ENCODE measurements around the gene TAF1B.

TAF1B gene

DNA sequence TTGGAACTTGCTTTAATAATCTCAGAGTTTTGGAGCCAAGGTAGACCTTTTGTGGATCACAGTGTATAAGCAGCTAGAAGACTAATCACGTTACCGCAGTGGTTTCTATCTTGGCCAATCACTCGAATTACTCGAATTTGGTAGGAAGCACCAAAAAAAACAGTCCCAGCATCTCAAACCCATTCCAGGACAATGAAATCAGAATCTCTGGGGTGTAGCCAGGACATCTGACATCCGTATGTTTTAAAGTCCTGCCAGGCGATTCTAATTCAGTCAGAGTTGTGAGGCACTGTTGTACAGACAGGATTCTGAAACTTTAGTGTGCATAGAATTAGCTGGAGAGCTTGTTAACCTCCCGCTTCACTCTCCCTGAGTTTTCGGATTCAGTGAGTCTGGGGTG is 139.0 kb downstream of the TAF1B start:
- no peak for FAIRE-seq

DNA sequence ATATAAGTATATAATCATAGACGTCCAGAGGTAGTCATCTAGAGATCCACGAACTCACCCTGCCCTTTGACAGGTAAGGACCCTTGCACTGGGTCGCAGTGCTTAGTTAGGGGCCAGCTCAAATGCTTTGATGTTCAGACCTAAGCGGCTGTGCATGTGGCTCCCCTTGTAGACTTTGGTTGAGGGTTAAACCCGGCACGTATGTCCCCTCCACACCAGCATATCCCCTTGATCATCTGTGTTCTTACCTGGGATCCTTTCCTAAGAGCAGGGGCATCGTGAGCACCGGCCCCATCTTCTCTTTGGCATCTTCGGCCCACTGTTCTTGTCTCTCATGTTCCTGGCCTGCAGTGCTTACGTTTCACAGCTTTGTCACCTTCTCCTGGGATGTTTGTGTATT is 139.6 kb downstream of the TAF1B start:
- no peak for FAIRE-seq
- no peak for DNase-seq (ENCODE audit: insufficient read length, low spot score)

More for the DNA sequence above, 139.0 kb downstream of the TAF1B start:
- DNase-seq (ENCODE audit: insufficient read length, low spot score) = no peak

DNA sequence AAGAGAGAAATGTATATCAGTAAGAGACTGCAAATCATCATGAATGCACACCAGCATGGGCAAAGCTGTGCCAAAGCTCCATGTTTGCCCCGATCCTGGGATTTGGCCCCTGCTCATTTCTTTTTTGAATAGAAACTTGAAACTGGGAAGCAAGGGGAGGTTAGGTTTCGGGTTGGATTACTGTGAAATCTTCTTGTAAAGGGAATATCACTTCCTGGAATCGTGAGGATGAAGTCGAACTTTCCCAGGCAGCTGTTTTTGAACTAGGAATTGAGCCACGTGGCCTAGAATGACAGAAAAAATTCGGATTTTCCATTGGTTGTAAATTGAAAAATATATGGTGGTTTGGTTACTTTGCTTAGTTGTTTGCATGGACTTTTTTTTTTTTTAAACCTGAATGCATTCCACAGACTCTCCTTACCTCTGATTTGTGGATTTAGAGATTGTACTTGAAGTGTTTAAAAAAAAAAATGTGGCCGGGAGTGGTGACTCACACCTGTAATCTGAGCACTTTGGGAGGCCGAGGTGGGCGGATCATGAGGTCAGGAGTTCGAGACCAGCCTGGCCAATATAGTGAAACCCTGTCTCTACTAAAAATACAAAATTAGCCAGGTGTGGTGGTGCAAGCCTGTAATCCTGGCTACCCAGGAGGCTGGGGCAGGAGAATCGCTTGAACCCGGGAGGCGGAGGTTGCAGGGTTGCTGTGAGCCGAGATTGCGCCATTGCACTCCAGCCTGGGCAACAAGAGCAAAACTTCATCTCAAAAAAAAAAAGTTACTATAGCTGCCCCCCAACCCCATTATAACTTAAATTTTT is 140.3 kb downstream of the TAF1B start:
- no peak for DNase-seq (ENCODE audit: insufficient read length, low spot score)
- FAIRE-seq = no peak

Data from GM19239 (cell line).